ENCODE data around the gene KBTBD7.

The KBTBD7 gene

DNA sequence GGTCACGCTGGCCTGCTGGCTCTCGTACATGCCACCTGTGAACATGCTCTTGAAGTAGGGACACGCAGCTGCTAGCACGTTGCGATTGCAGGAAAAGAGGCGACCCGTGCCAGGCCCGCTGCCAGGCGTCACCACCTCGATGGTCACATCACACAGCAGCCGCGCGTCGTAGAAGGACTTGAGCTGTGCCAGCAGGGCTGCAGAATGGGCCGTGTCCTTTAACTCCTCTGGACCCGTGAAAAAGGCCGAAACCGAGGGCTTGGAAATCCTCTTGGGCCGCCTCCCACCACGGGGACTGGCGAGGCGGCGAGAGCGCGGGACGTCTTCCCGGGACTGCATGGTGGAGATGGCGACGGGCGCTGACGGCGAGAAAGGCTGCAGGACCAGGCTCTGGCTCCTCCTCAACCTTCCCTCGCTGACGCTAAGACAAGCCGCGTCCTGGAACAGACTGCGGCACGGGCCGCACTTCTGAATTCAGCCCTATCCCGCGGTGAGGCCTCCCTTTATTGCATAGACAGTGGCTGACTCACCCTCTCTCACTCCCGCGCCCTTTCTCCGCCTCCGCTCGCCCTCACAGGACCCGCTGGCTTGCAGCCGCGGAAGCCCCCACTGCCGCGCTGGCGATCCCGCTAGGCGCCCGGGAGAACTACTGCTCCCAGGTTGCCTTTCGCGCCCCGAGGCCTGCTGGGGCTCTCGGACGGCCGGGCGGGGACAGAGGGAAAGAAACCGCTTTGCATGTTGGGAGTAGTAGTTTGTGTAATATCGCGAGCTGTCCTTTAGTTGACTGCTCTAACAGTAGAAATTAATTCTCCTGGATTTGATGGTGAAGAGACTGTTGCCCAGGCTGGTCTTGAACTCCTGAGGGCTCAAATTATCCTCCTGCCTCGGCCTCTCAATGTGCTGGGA, at the start of gene KBTBD7 (continued):
- no peak for TF ChIP-seq ZNF23 (tag by site-specific recombination; IDR thresholded peaks at IDR 0.05; ENCODE audit: borderline replicate concordance)
- TF ChIP-seq, protein P1, sequence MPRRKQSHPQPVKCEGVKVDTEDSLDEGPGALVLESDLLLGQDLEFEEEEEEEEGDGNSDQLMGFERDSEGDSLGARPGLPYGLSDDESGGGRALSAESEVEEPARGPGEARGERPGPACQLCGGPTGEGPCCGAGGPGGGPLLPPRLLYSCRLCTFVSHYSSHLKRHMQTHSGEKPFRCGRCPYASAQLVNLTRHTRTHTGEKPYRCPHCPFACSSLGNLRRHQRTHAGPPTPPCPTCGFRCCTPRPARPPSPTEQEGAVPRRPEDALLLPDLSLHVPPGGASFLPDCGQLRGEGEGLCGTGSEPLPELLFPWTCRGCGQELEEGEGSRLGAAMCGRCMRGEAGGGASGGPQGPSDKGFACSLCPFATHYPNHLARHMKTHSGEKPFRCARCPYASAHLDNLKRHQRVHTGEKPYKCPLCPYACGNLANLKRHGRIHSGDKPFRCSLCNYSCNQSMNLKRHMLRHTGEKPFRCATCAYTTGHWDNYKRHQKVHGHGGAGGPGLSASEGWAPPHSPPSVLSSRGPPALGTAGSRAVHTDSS (tag by site-specific recombination; IDR thresholded peaks at IDR 0.05) = no peak
- no peak for TF ChIP-seq ZNF114 (tag by site-specific recombination; IDR thresholded peaks at IDR 0.05)
- no peak for TF ChIP-seq ZNF792 (tag by site-specific recombination; IDR thresholded peaks at IDR 0.05)
- TF ChIP-seq ZNF621 (tag by site-specific recombination; IDR thresholded peaks at IDR 0.05) = no peak
- TF ChIP-seq ZNF692 (tag by site-specific recombination; IDR thresholded peaks at IDR 0.05) = no peak
- TF ChIP-seq ZNF416 (tag by site-specific recombination; IDR thresholded peaks at IDR 0.05) = no peak
- TF ChIP-seq, protein P2, sequence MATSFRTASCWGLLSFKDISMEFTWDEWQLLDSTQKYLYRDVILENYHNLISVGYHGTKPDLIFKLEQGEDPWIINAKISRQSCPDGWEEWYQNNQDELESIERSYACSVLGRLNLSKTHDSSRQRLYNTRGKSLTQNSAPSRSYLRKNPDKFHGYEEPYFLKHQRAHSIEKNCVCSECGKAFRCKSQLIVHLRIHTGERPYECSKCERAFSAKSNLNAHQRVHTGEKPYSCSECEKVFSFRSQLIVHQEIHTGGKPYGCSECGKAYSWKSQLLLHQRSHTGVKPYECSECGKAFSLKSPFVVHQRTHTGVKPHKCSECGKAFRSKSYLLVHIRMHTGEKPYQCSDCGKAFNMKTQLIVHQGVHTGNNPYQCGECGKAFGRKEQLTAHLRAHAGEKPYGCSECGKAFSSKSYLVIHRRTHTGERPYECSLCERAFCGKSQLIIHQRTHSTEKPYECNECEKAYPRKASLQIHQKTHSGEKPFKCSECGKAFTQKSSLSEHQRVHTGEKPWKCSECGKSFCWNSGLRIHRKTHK (tag by site-specific recombination; IDR thresholded peaks at IDR 0.05) = no peak
- peak; percentile 86 for TF ChIP-seq ZSCAN30 (tag by site-specific recombination; IDR thresholded peaks at IDR 0.05)
- TF ChIP-seq ZNF555 (tag by site-specific recombination; conservative IDR thresholded peaks at IDR 0.05) = no peak
- 0 out of 2 replicates have a peak, but pooled peaks have one; percentile 5 for TF ChIP-seq ZNF677 (tag by site-specific recombination; IDR thresholded peaks at IDR 0.05)
- TF ChIP-seq ZBTB20 (tag by site-specific recombination; IDR thresholded peaks at IDR 0.05) = peak; percentile 65; the same call in 1 of the 2 replicates
- TF ChIP-seq SETDB1 (IDR thresholded peaks at IDR 0.05; ENCODE audit: insufficient read length, low read length) = peak; percentile 31
- TF ChIP-seq ZNF510 (tag by site-specific recombination; IDR thresholded peaks at IDR 0.05; ENCODE audit: insufficient replicate concordance) = no peak
- TF ChIP-seq KLF9 (tag by site-specific recombination; IDR thresholded peaks at IDR 0.05; ENCODE audit: low read depth) = no peak
- peak; percentile 80 for TF ChIP-seq ZFP69B (tag by site-specific recombination; IDR thresholded peaks at IDR 0.05)
- TF ChIP-seq, protein P3, sequence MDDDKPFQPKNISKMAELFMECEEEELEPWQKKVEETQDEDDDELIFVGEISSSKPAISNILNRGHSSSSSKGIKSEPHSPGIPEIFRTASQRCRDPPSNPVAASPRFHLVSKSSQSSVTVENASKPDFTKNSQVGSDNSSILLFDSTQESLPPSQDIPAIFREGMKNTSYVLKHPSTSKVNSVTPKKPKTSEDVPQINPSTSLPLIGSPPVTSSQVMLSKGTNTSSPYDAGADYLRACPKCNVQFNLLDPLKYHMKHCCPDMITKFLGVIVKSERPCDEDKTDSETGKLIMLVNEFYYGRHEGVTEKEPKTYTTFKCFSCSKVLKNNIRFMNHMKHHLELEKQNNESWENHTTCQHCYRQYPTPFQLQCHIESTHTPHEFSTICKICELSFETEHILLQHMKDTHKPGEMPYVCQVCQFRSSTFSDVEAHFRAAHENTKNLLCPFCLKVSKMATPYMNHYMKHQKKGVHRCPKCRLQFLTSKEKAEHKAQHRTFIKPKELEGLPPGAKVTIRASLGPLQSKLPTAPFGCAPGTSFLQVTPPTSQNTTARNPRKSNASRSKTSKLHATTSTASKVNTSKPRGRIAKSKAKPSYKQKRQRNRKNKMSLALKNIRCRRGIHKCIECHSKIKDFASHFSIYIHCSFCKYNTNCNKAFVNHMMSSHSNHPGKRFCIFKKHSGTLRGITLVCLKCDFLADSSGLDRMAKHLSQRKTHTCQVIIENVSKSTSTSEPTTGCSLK (tag by site-specific recombination; IDR thresholded peaks at IDR 0.05) = no peak
- TF ChIP-seq, protein P4, sequence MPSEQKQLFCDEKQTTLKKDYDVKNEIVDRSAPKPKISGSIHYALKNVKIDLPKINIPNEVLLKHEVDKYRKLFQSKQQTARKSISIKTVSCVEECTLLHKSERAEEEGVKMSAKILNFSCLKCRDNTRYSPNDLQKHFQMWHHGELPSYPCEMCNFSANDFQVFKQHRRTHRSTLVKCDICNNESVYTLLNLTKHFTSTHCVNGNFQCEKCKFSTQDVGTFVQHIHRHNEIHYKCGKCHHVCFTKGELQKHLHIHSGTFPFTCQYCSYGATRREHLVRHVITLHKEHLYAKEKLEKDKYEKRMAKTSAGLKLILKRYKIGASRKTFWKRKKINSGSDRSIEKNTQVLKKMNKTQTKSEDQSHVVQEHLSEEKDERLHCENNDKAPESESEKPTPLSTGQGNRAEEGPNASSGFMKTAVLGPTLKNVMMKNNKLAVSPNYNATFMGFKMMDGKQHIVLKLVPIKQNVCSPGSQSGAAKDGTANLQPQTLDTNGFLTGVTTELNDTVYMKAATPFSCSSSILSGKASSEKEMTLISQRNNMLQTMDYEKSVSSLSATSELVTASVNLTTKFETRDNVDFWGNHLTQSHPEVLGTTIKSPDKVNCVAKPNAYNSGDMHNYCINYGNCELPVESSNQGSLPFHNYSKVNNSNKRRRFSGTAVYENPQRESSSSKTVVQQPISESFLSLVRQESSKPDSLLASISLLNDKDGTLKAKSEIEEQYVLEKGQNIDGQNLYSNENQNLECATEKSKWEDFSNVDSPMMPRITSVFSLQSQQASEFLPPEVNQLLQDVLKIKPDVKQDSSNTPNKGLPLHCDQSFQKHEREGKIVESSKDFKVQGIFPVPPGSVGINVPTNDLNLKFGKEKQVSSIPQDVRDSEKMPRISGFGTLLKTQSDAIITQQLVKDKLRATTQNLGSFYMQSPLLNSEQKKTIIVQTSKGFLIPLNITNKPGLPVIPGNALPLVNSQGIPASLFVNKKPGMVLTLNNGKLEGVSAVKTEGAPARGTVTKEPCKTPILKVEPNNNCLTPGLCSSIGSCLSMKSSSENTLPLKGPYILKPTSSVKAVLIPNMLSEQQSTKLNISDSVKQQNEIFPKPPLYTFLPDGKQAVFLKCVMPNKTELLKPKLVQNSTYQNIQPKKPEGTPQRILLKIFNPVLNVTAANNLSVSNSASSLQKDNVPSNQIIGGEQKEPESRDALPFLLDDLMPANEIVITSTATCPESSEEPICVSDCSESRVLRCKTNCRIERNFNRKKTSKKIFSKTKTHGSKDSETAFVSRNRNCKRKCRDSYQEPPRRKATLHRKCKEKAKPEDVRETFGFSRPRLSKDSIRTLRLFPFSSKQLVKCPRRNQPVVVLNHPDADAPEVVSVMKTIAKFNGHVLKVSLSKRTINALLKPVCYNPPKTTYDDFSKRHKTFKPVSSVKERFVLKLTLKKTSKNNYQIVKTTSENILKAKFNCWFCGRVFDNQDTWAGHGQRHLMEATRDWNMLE (tag by site-specific recombination; conservative IDR thresholded peaks at IDR 0.05; ENCODE audit: low read depth) = peak; percentile 63
- TF ChIP-seq ZNF571 (tag by site-specific recombination; IDR thresholded peaks at IDR 0.05) = no peak
- no peak for TF ChIP-seq ZNF112 (tag by site-specific recombination; IDR thresholded peaks at IDR 0.05)
- no peak for TF ChIP-seq ZNF707 (tag by site-specific recombination; IDR thresholded peaks at IDR 0.05)
- peak; percentile 78 for TF ChIP-seq ZXDB (tag by site-specific recombination; IDR thresholded peaks at IDR 0.05)
- TF ChIP-seq SALL2 (tag by site-specific recombination; IDR thresholded peaks at IDR 0.05; ENCODE audit: borderline replicate concordance) = no peak
- peak; percentile 23; the same call in 1 of the 2 replicates for TF ChIP-seq SCRT2 (tag by site-specific recombination; IDR thresholded peaks at IDR 0.05)
- TF ChIP-seq SP2 (tag by site-specific recombination; IDR thresholded peaks at IDR 0.05) = peak; percentile 67
- TF ChIP-seq ZNF521 (tag by site-specific recombination; IDR thresholded peaks at IDR 0.05) = no peak
- TF ChIP-seq ZNF747 (tag by site-specific recombination; IDR thresholded peaks at IDR 0.05) = no peak
- TF ChIP-seq KLF7 (tag by site-specific recombination; IDR thresholded peaks at IDR 0.05; ENCODE audit: borderline replicate concordance) = no peak

All from HEK293 (cell line).